ENCODE measurements around the gene DOCK1. TPM values are rescaled to one million over a fixed set of nuclear protein-coding genes. Genes with fewer than 3 reads are reported as not detected.

DOCK1 gene
- total RNA-seq, 1 experiment from 2014 or later: 22.0 TPM

GRCh38 chr10:127133672-127134500 is 228.7 kb downstream of the DOCK1 start:
- no peak for DNase-seq
- H3K36me3 ChIP-seq: peaks cover under 1% of the 10 kb centered on the region; the same call in 1 of the 2 replicates
- H3K9me3 ChIP-seq: no peaks in the 10 kb centered on the region
- H3K4me3 ChIP-seq: no peak overlapping the region
- H3K27me3 ChIP-seq: no peaks in the 10 kb centered on the region

- Histone ChIP-seq H3K27me3 (no peaks in the 10 kb centered on the region), H3K9me3 (no peaks in the 10 kb centered on the region), H3K36me3 (peaks cover 3% of the 10 kb centered on the region; the same call in 1 of the 2 replicates), H3K4me3 (no peak overlapping the region)
- no peak for DNase-seq
Observed at GRCh38 chr10:127135844-127136577, 230.8 kb downstream of the DOCK1 start.

DNA sequence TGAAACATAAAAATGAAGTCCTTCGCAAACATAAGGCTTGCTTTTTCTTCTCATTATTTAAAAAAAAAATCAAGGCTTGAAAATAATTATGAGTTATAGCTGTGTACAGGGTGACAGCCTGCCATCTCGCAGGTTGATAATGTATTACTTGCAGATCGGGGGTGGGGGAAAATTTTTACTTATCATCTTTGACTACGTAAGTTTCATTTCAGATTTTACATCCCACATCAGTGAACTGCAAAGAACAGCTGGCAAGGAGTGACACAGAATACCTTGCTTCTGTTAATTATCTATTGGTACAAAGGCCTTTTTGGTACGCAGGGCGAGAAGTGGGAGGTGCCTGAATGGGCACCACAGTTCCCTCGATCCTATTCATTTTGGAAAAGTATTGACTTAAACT is 232.2 kb downstream of the DOCK1 start:
- Histone ChIP-seq H3K9me3 (no peaks in the 10 kb centered on the region), H3K4me3 (no peak overlapping the region), H3K36me3 (peaks cover 3% of the 10 kb centered on the region; the same call in 1 of the 2 replicates), H3K27me3 (no peaks in the 10 kb centered on the region)
- no peak for DNase-seq

DNA sequence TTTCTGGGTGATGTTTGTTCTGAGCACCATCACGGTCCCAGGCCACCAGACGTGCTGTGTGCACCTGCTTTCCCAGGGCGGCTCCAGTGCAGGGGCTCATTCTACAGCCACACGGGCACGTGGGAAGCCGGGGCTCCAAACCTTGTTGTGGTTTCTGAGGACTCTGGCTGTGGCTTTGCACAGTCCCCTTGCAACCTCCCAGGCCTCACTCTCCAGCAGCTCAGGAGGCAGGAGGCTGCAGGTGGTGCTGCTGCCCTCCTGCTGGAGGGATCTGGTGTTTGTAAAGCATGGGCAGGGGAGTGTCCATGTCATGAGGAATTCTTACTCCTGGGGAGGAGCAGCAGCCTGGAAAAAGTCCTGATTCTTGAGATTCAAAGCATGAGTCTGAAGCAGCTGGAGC is 236.9 kb downstream of the DOCK1 start:
- Histone ChIP-seq H3K9me3 (no peaks in the 10 kb centered on the region), H3K4me3 (no peak overlapping the region), H3K36me3 (peaks cover 3% of the 10 kb centered on the region; the same call in 1 of the 2 replicates), H3K27me3 (no peaks in the 10 kb centered on the region)
- DNase-seq: no peak

- Histone ChIP-seq H3K4me3 (no peak overlapping the region), H3K36me3 (peaks cover 3% of the 10 kb centered on the region; the same call in 1 of the 2 replicates), H3K27me3 (no peaks in the 10 kb centered on the region), H3K9me3 (no peaks in the 10 kb centered on the region)
- DNase-seq: no peak
Observed at GRCh38 chr10:127142856-127143255, 237.6 kb downstream of the DOCK1 start.

GRCh38 chr10:127145173-127145572 is 239.9 kb downstream of the DOCK1 start:
- no peaks in the 10 kb centered on the region for H3K36me3 ChIP-seq
- H3K27me3 ChIP-seq: no peaks in the 10 kb centered on the region
- H3K4me3 ChIP-seq: no peak overlapping the region
- peak; percentile 77 for DNase-seq
- no peaks in the 10 kb centered on the region for H3K9me3 ChIP-seq

GRCh38 chr10:127146661-127147060 is 241.4 kb downstream of the DOCK1 start:
- no peak for DNase-seq
- Histone ChIP-seq H3K9me3 (no peaks in the 10 kb centered on the region), H3K36me3 (no peaks in the 10 kb centered on the region), H3K27me3 (no peaks in the 10 kb centered on the region), H3K4me3 (no peak overlapping the region)

DNA sequence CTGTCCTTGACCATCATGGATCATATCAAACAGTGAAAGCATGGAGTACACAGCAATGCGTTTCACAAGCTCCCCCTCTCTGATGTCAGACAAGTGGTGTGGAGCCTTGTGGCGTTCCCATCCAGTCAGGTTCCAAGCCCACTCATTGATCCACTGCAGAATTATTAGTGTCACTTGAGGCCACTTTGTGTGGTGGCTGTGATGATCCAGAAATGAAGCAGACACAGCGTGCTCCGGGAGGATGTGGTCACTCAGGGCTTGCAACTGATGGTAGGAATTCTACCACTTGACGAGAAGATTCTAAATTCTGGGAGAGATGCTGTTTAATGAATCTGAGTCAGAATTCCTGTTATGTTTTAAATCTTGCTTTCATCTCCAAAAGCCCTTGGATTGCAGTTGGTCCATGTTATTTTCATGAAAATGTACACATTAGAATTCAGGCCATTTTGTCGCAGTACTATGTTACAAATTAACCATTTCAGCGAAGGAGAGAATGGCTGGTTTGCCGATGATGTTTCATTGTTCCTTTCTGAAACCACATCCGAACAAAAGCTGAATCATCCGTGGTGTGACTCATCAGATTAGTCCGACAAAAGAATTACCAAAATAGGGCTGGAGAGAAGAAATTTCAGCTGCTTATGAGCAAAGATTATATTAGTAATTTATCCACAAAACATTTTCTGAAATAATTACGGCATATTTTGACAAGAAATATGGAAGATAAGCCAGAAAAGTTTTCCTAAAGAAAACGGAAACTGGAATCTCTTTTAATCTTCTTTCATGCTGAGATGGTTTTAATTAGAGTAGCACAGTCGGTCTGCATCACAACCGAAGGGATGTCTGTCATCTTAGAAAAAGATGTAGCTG is 243.1 kb downstream of the DOCK1 start:
- Histone ChIP-seq H3K27me3 (no peaks in the 10 kb centered on the region), H3K36me3 (no peaks in the 10 kb centered on the region), H3K4me3 (no peak overlapping the region), H3K9me3 (no peaks in the 10 kb centered on the region)
- DNase-seq: peak; percentile 39

DNA sequence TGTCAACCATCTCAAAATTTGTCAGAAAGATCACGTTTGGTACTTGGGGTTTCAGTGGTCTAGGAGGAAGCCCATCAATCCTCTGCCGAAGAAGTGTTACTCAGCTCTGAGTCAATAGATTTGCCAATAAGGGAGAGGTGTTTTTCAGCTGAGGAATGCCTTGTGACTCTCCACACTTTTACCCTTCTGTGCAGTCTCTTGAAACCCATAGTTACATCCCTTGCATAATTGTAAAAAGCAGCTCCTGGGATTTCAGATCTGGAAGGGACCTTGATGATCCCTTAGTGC is 243.6 kb downstream of the DOCK1 start:
- Histone ChIP-seq H3K36me3 (no peaks in the 10 kb centered on the region), H3K9me3 (no peaks in the 10 kb centered on the region), H3K27me3 (no peaks in the 10 kb centered on the region), H3K4me3 (no peak overlapping the region)
- no peak for DNase-seq

- Histone ChIP-seq H3K9me3 (no peaks in the 10 kb centered on the region), H3K4me3 (no peak overlapping the region), H3K27me3 (no peaks in the 10 kb centered on the region), H3K36me3 (no peaks in the 10 kb centered on the region)
- DNase-seq: no peak
Observed at GRCh38 chr10:127149501-127150081, 244.4 kb downstream of the DOCK1 start.

- DNase-seq: peak; percentile 22
- H3K36me3 ChIP-seq: no peaks in the 10 kb centered on the region
- H3K27me3 ChIP-seq: no peaks in the 10 kb centered on the region
- no peaks in the 10 kb centered on the region for H3K9me3 ChIP-seq
- no peak overlapping the region for H3K4me3 ChIP-seq
Observed at GRCh38 chr10:127150136-127150535, 244.9 kb downstream of the DOCK1 start.

DNA sequence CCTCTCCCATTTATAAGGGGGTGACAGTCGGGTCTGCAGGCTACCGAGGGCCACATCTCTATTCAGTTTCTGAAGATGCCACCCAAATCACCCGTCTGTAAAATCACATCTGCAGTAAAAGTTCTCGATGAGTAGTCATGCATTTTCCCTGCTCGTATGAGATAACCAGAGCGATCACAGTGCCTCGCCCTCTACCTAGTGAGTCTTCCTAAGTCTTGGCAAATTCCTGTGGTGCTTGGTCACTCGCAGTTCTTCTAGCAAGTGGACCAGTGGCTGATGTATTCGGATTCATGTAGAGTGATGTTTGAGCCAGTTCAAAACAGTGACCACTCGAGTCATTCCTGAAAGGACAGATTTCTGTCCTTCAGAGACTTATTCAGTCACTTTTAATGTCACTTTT is 246.3 kb downstream of the DOCK1 start:
- DNase-seq: peak; percentile 21
- Histone ChIP-seq H3K4me3 (no peak overlapping the region), H3K27me3 (no peaks in the 10 kb centered on the region), H3K9me3 (no peaks in the 10 kb centered on the region), H3K36me3 (no peaks in the 10 kb centered on the region)

- H3K4me3 ChIP-seq: no peak overlapping the region
- no peaks in the 10 kb centered on the region for H3K9me3 ChIP-seq
- DNase-seq: peak; percentile 87
- H3K36me3 ChIP-seq: no peaks in the 10 kb centered on the region
- H3K27me3 ChIP-seq: no peaks in the 10 kb centered on the region
Observed at GRCh38 chr10:127151981-127152699, 246.9 kb downstream of the DOCK1 start.

DNA sequence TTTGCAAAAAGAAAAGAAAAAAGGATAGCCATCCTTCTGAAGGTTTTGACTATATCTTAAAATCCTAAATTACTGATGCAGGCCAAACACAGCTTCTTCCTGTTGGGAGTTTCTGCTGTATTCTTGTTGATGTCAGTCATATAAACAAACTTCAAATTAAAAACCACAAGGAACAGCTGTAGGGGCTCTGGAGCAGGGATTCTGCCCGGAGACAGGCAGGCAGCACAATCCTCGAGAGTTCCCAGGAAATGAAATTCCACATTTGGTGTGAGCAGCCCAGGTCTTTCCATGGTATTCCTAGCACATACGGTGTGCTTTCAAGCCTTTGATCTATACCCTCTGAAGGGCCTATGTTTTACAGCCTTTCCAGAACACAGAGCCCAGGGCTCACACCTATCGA is 248.0 kb downstream of the DOCK1 start:
- H3K9me3 ChIP-seq: no peaks in the 10 kb centered on the region
- DNase-seq: peak; percentile 28
- H3K4me3 ChIP-seq: no peak overlapping the region
- H3K36me3 ChIP-seq: no peaks in the 10 kb centered on the region
- H3K27me3 ChIP-seq: no peaks in the 10 kb centered on the region

DNA sequence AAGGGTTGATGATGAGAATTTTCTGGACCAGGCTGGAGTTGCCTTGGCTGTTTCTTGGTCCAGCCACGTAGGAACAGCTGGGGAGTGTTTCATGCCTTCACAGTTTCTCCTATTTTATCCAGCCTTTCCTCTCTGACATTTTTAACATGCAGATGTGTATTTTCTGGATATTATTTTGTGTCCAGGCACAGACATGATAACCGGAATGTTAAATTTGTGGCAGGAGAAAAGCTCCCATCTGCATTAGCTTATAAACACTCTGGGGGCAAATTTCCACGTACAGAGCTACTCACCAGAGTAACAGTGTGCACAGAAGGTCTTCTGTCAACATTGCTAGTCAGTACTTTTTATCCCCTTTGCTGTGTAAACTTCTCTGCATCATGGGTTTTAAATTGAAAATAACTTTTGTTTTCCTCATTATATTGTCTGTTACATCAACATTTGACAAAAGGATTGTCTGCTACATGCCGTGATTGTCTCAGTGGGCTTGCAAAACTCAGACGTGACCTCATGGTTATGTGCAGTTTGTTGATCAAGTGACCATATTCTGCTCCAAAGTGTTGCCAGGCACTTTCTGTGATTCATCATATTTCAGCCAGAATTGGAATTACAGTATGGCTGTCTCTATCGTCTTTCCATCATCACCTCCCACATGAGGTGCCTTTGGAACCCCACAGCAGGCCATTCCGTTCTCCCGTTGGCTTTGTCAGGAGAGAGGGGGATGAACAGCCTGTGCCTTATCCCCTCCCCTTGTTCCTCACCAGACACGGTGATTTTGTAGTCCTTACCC is 249.8 kb downstream of the DOCK1 start:
- H3K4me3 ChIP-seq: no peak overlapping the region
- H3K9me3 ChIP-seq: no peaks in the 10 kb centered on the region
- DNase-seq: no peak
- no peaks in the 10 kb centered on the region for H3K36me3 ChIP-seq
- no peaks in the 10 kb centered on the region for H3K27me3 ChIP-seq

Measured in MG63 (cell line).